A549 (cell line): ENCODE results near the gene HBQ1.
"Not testable (repeated sequence)": the region's sequence is repeated elsewhere in the genome, so short reads cannot be mapped to it uniquely, and the experiment has no call there.

ENCODE experiments used
- CBX2 ChIP-seq: fragments of 200-600 bp; sonication (generic); IDR thresholded peaks from 2 replicates; pipeline ENCODE4 v1.6.1; 2016; ENCODE audit warnings: low read depth, mild to moderate bottlenecking, borderline replicate concordance
- EHF ChIP-seq: fragments of 250-450 bp; sonication (Bioruptor Pico); IDR thresholded peaks from 2 replicates; pipeline ENCODE4 v1.5.0; 2020; ENCODE audit warnings: mild to moderate bottlenecking
- EP300 ChIP-seq, 2 experiments: fragments of >200 bp; sonication (Bioruptor Twin); formaldehyde crosslinking; IDR thresholded peaks; 2 replicates in 1 of 2; 3 replicates in 1 of 2; pipeline ENCODE4 v1.6.1; 2016 to 2017
- KDM1A ChIP-seq: fragments of 200-600 bp; sonication (generic); IDR thresholded peaks from 2 replicates; pipeline ENCODE4 v1.6.1; 2016; ENCODE audit warnings: low read depth, mild to moderate bottlenecking
- RNF2 ChIP-seq: fragments of 200-600 bp; sonication (generic); IDR thresholded peaks from 2 replicates; pipeline ENCODE4 v1.6.1; 2016; ENCODE audit warnings: low read depth, mild to moderate bottlenecking, antibody characterized with exemption, moderate library complexity, borderline replicate concordance
- USF2 ChIP-seq: fragments of 450-650 bp; IDR thresholded peaks from 2 replicates; pipeline ENCODE4 v1.6.1; 2014; ENCODE audit warnings: antibody characterized with exemption
- TF ChIP-seq, protein P1 (sequence below): fragments of >200 bp; sonication (Bioruptor Twin); formaldehyde crosslinking; IDR thresholded peaks from 3 replicates; pipeline ENCODE4 v1.5.1; 2016

GRCh38 chr16:164134-164823 lies 16.0 kb upstream of the HBQ1 start:
- TF ChIP-seq RNF2; CBX2; EHF (CRISPR knock-in tag); EP300 (IDR thresholded peaks at IDR 0.05); KDM1A; USF2: not testable (repeated sequence)
- TF ChIP-seq, protein P1, sequence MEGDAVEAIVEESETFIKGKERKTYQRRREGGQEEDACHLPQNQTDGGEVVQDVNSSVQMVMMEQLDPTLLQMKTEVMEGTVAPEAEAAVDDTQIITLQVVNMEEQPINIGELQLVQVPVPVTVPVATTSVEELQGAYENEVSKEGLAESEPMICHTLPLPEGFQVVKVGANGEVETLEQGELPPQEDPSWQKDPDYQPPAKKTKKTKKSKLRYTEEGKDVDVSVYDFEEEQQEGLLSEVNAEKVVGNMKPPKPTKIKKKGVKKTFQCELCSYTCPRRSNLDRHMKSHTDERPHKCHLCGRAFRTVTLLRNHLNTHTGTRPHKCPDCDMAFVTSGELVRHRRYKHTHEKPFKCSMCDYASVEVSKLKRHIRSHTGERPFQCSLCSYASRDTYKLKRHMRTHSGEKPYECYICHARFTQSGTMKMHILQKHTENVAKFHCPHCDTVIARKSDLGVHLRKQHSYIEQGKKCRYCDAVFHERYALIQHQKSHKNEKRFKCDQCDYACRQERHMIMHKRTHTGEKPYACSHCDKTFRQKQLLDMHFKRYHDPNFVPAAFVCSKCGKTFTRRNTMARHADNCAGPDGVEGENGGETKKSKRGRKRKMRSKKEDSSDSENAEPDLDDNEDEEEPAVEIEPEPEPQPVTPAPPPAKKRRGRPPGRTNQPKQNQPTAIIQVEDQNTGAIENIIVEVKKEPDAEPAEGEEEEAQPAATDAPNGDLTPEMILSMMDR, result not testable (repeated sequence)
